Astrocyte (in vitro differentiated cells and primary cell): ENCODE measurements around the gene EPB41L1.

Experiments
- CTCF ChIP-seq: IDR thresholded peaks from 2 replicates; pipeline ENCODE4 v1.5.1; 2011; ENCODE audit warnings: low read depth, mild to moderate bottlenecking, inconsistent platforms, low read length, moderate library complexity; ENCODE audit not compliant: insufficient read depth
- EZH2 ChIP-seq: IDR thresholded peaks from 2 replicates; pipeline ENCODE4 v1.6.1; 2012; ENCODE audit warnings: mild to moderate bottlenecking, low read length, inconsistent platforms; ENCODE audit not compliant: insufficient read depth

GRCh38 chr20:36118371-36118770, 36.2 kb upstream of the EPB41L1 start:
- no peak for TF ChIP-seq CTCF
- TF ChIP-seq EZH2 = no peak
